ENCODE measurements around the gene DHX35.
A peak's percentile ranks its signal among the peaks of the same experiment; 100 is the strongest.

DHX35 gene

DNA sequence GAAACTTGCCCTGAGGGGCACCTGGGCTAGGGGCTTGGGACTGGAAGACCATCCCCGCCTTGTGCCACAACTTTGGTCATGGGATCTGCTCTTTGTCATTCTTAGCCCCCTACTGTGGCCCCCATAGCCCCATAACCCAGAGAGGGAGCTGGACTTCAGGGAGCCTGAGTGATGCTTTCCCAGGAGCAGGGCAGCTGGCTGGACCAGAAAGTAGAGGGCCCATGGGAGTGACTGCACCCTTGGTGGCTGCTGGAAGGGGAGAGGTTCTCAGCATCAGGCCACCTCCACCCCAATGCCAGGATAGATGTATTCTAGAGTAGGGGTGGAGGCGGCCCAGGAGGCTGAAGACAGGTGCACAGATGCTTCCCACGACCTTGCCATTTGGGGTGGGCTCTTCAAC lies 41.7 kb upstream of the DHX35 start:
- TF ChIP-seq, protein P1, sequence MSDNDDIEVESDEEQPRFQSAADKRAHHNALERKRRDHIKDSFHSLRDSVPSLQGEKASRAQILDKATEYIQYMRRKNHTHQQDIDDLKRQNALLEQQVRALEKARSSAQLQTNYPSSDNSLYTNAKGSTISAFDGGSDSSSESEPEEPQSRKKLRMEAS (IDR thresholded peaks at IDR 0.05; ENCODE audit: low read depth, low read length) = no peak
- TF ChIP-seq POLR2A (IDR thresholded peaks at IDR 0.05; ENCODE audit: extremely low read depth, insufficient read length) = no peak
- TF ChIP-seq, protein P2, sequence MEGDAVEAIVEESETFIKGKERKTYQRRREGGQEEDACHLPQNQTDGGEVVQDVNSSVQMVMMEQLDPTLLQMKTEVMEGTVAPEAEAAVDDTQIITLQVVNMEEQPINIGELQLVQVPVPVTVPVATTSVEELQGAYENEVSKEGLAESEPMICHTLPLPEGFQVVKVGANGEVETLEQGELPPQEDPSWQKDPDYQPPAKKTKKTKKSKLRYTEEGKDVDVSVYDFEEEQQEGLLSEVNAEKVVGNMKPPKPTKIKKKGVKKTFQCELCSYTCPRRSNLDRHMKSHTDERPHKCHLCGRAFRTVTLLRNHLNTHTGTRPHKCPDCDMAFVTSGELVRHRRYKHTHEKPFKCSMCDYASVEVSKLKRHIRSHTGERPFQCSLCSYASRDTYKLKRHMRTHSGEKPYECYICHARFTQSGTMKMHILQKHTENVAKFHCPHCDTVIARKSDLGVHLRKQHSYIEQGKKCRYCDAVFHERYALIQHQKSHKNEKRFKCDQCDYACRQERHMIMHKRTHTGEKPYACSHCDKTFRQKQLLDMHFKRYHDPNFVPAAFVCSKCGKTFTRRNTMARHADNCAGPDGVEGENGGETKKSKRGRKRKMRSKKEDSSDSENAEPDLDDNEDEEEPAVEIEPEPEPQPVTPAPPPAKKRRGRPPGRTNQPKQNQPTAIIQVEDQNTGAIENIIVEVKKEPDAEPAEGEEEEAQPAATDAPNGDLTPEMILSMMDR (IDR thresholded peaks at IDR 0.05; ENCODE audit: low read depth, low read length) = no peak
- TF ChIP-seq MYC (IDR thresholded peaks at IDR 0.05; ENCODE audit: low read depth, low read length) = no peak
- DNase-seq (ENCODE audit: low read depth) = no peak

DNA sequence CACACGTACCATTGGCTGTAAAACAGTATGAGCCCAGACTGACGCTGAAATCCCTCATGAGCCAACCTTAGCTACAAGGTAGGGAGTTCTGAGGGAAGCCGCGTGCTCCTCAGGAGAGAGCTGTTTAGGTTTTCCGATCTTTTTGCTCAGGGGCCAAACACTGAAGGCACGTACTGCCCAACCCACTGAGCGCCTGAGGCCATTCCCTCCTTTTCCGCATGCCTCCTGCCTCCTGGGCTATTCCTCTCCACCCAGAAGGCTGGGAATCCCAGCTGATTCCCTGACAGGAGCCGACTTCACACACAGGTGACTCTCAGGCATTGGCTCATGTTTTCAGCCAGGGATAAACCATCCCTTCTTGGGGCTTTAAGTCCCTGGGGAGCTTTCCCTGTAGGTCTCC lies 41.3 kb upstream of the DHX35 start:
- no peak overlapping the region for H3K4me3 ChIP-seq (ENCODE audit: low read depth, low read length)
- no peak for DNase-seq (ENCODE audit: low read depth)
- TF ChIP-seq POLR2A (IDR thresholded peaks at IDR 0.05; ENCODE audit: extremely low read depth, insufficient read length) = no peak
- TF ChIP-seq, protein P1 (IDR thresholded peaks at IDR 0.05; ENCODE audit: low read depth, low read length) = no peak
- TF ChIP-seq, protein P2 (IDR thresholded peaks at IDR 0.05; ENCODE audit: low read depth, low read length) = no peak
- TF ChIP-seq MYC (IDR thresholded peaks at IDR 0.05; ENCODE audit: low read depth, low read length) = no peak

More for the DNA sequence above, 41.7 kb upstream of the DHX35 start:
- no peak overlapping the region for H3K4me3 ChIP-seq (ENCODE audit: low read depth, low read length)

DNA sequence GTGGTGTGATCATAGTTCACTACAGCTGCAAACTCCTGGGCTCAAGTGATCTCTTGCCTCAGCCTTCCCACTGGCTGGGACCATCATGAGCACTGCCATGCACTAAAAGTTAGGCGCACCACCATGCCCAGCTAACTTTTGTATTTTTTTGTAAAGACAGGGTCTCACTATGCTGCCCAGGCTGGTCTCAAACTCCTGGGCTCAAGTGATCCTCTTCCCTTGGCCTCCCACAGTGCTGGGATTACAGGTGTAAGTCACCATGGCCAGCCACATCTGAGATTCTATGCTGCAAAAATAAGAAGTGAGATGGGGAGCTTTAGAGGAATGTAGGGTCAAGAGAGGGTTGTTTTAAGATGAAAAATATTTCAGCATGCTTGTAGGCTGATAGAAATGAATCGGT lies 37.4 kb upstream of the DHX35 start:
- no peak for DNase-seq (ENCODE audit: low read depth)
- no peak overlapping the region for H3K4me3 ChIP-seq (ENCODE audit: low read depth, low read length)
- TF ChIP-seq MYC (IDR thresholded peaks at IDR 0.05; ENCODE audit: low read depth, low read length) (no peak), POLR2A (IDR thresholded peaks at IDR 0.05; ENCODE audit: extremely low read depth, insufficient read length) (no peak)
- TF ChIP-seq, protein P1 (IDR thresholded peaks at IDR 0.05; ENCODE audit: low read depth, low read length) = no peak
- TF ChIP-seq, protein P2 (IDR thresholded peaks at IDR 0.05; ENCODE audit: low read depth, low read length) = no peak

DNA sequence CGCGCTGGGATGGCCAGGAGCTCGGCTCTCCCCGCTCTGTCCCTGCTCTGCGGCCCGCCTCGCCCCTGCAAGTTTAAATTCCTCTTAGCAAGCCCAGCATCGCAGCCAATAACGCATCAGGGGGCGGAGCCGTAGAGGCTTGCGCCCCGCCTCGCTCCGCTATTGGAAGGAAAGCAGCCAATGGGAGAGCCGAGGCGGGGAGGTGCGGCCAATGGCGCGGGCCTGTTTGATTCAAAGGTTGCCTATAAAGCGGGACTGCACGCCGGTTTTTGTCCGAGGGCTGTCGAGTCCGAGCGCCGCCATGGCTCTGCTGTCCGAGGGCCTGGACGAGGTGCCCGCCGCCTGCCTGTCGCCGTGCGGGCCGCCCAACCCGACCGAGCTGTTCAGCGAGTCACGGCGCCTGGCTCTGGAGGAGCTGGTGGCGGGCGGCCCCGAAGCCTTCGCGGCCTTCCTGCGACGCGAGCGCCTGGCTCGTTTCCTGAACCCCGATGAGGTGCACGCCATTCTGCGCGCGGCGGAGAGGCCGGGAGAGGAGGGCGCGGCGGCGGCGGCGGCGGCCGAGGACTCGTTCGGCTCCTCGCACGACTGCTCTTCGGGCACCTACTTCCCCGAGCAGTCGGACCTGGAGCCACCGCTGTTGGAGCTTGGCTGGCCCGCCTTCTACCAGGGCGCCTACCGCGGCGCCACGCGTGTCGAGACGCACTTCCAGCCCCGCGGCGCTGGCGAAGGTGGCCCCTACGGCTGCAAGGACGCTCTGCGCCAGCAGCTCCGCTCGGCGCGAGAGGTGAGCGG lies 35.8 kb upstream of the DHX35 start, which contains the start of gene FAM83D:
Gene FAM83D, plus strand, starts transcription at position 276 of the 792 bp plus-strand sequence. Its CDS starts 26 bp downstream, at position 302.
- TF ChIP-seq, protein P2 (IDR thresholded peaks at IDR 0.05; ENCODE audit: low read depth, low read length) = no peak
- TF ChIP-seq POLR2A (IDR thresholded peaks at IDR 0.05; ENCODE audit: extremely low read depth, insufficient read length) = peak; percentile 95
- peak; percentile 88 for TF ChIP-seq MYC (IDR thresholded peaks at IDR 0.05; ENCODE audit: low read depth, low read length)
- TF ChIP-seq, protein P1 (IDR thresholded peaks at IDR 0.05; ENCODE audit: low read depth, low read length) = peak; percentile 73
- peak; percentile 98 for DNase-seq (ENCODE audit: low read depth)
- H3K4me3 ChIP-seq (ENCODE audit: low read depth, low read length) = peak within 1 kb of the TSS; percentile 85

DNA sequence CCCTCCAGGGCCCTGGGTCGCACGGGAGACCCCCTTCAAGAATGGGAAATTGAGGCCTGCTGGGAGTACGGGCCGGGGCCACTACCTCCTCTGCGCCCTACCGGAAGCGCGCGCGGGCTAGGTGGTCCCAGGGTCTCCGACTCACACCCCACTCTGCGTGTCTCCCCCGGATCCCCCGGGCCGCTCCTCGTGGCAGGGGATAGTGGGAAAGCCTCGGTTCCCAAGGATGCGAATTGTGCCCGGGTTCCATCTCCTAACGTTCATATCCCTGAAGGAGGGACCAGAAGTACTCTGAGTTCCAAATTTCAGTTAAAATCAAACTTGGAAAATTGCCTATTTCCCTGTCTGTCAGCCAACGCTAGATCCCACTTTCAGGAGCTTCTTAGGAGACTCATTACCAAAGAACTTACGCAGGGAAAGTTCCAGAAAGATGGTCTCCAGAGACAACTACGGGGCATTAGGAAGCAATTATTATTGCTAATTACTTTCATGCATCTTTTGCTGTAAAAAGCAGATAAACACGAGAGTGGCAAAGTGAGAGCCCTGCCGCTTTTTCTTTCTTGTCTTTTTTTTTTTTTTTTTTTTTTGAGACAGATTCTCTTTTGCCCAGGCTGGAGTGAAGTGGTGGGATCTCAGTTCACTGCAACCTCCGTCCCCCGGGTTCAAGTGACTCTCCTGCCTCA lies 35.1 kb upstream of the DHX35 start:
- DNase-seq (ENCODE audit: low read depth) = no peak
- peak overlapping the region; percentile 85 for H3K4me3 ChIP-seq (ENCODE audit: low read depth, low read length)
- TF ChIP-seq, protein P1 (IDR thresholded peaks at IDR 0.05; ENCODE audit: low read depth, low read length) = no peak
- TF ChIP-seq, protein P2 (IDR thresholded peaks at IDR 0.05; ENCODE audit: low read depth, low read length) = no peak
- TF ChIP-seq MYC (IDR thresholded peaks at IDR 0.05; ENCODE audit: low read depth, low read length) (no peak), POLR2A (IDR thresholded peaks at IDR 0.05; ENCODE audit: extremely low read depth, insufficient read length) (no peak)

Measured in NB4 (cell line).